Neural cell (in vitro differentiated cells): ENCODE results near the gene SERPINB10. TPM values are rescaled to one million over a fixed set of nuclear protein-coding genes. Genes with fewer than 3 reads are reported as not detected.

Source experiments
- H2AFZ ChIP-seq: fragments of 200-600, 300-800 bp; sonication (generic), shearing (Covaris generic); 2 replicates; pipeline ENCODE4 v1.6.0; 2014; ENCODE audit warnings: low read depth, mild to moderate bottlenecking, antibody characterized with exemption, low read length, moderate library complexity
- H3F3A ChIP-seq: fragments of 200-600 bp; shearing (Covaris generic); 2 replicates; pipeline ENCODE4 v1.6.1; 2016; ENCODE audit warnings: mild to moderate bottlenecking, moderate library complexity, mixed read lengths, antibody characterized with exemption, low read length; ENCODE audit not compliant: insufficient read depth, poor library complexity, severe bottlenecking
- H3K27ac ChIP-seq: fragments of 200-600, 300-800 bp; sonication (generic), shearing (Covaris generic); 2 replicates; pipeline ENCODE4 v1.5.1; 2014; ENCODE audit warnings: mild to moderate bottlenecking, low read length, moderate library complexity
- H3K27me3 ChIP-seq: fragments of 300-800, 200-600 bp; sonication (generic), shearing (Covaris generic); 2 replicates; pipeline ENCODE4 v1.6.0; 2014; ENCODE audit warnings: mild to moderate bottlenecking, low read depth, low read length, moderate library complexity; ENCODE audit not compliant: insufficient read depth
- H3K36me3 ChIP-seq: fragments of 300-800, 200-600 bp; sonication (generic), shearing (Covaris generic); 2 replicates; pipeline ENCODE4 v1.5.1; 2014; ENCODE audit warnings: mild to moderate bottlenecking, antibody characterized with exemption, low read length, moderate library complexity; ENCODE audit not compliant: insufficient read depth
- H3K4me2 ChIP-seq: fragments of 300-800, 200-600 bp; sonication (generic), shearing (Covaris generic); 2 replicates; pipeline ENCODE4 v1.6.0; 2014; ENCODE audit warnings: mild to moderate bottlenecking, low read length
- H3K4me3 ChIP-seq: fragments of 300-800, 200-600 bp; sonication (generic), shearing (Covaris generic); 2 replicates; pipeline ENCODE4 v1.5.1; 2014; ENCODE audit warnings: mild to moderate bottlenecking, low read length, moderate library complexity
- H3K79me2 ChIP-seq: fragments of 200-600 bp; shearing (Covaris generic); replicated peaks from 2 replicates; pipeline ENCODE4 v1.6.0; 2014; ENCODE audit warnings: mild to moderate bottlenecking, low read length, moderate library complexity; ENCODE audit not compliant: insufficient read depth
- H3K9ac ChIP-seq: fragments of 300-800, 200-600 bp; sonication (generic), shearing (Covaris generic); 2 replicates; pipeline ENCODE4 v1.6.1; 2016; ENCODE audit warnings: mild to moderate bottlenecking, low read length, mixed read lengths
- H3K9me2 ChIP-seq: fragments of 200-600 bp; shearing (Covaris generic); 2 replicates; pipeline ENCODE4 v1.6.1; 2016; ENCODE audit warnings: mild to moderate bottlenecking, low read length, mixed read lengths; ENCODE audit not compliant: insufficient read depth
- H3K9me3 ChIP-seq: fragments of 200-600, 300-800 bp; sonication (generic), shearing (Covaris generic); 2 replicates; pipeline ENCODE4 v1.6.1; 2016; ENCODE audit warnings: mild to moderate bottlenecking, mixed run types, low read length, moderate library complexity, mixed read lengths
- H4K20me1 ChIP-seq: fragments of 200-600 bp; shearing (Covaris generic); 2 replicates; pipeline ENCODE4 v1.6.1; 2016; ENCODE audit warnings: mild to moderate bottlenecking, mixed run types; ENCODE audit not compliant: insufficient read depth
- EP300 ChIP-seq: fragments of 450-650 bp; conservative IDR thresholded peaks from 2 replicates; pipeline ENCODE4 v1.6.1; 2014; ENCODE audit warnings: antibody characterized with exemption, mild to moderate bottlenecking, moderate library complexity; ENCODE audit not compliant: poor library complexity, severe bottlenecking
- EZH2 ChIP-seq: fragments of 200-600, 300-800 bp; shearing (Covaris generic), sonication (generic); IDR thresholded peaks from 2 replicates; pipeline ENCODE4 v1.6.1; 2014; ENCODE audit warnings: antibody characterized with exemption, low read length, borderline replicate concordance, mild to moderate bottlenecking; ENCODE audit not compliant: insufficient read depth, poor library complexity, severe bottlenecking
- MXI1 ChIP-seq: fragments of 450-650 bp; conservative IDR thresholded peaks from 2 replicates; pipeline ENCODE4 v1.6.1; 2014; ENCODE audit warnings: antibody characterized with exemption, mild to moderate bottlenecking; ENCODE audit not compliant: poor library complexity, severe bottlenecking
- POLR2AphosphoS5 ChIP-seq: IDR thresholded peaks from 2 replicates; pipeline ENCODE4 v1.6.1; 2012
- RAD21 ChIP-seq: fragments of 450-650 bp; conservative IDR thresholded peaks from 2 replicates; pipeline ENCODE4 v1.6.1; 2014; ENCODE audit warnings: antibody characterized with exemption, mild to moderate bottlenecking, moderate library complexity
- SMC3 ChIP-seq: fragments of 450-650 bp; conservative IDR thresholded peaks from 2 replicates; pipeline ENCODE4 v1.6.1; 2014; ENCODE audit warnings: antibody characterized with exemption, mild to moderate bottlenecking, moderate library complexity; ENCODE audit not compliant: poor library complexity
- TAF1 ChIP-seq: IDR thresholded peaks from 2 replicates; pipeline ENCODE4 v1.6.1; 2012; ENCODE audit warnings: low read depth
- polyA plus RNA-seq: library from polyadenylated mRNA; depleted of rRNA; stranded (reverse); fragments of >200 nt; gene quantifications from 2 replicates; pipeline ENCODE4 v1.2.3, GENCODE V29; 2014
- TF ChIP-seq, protein P1 (sequence below): fragments of 450-650 bp; IDR thresholded peaks from 2 replicates; pipeline ENCODE4 v1.5.1; 2014; ENCODE audit warnings: antibody characterized with exemption, mild to moderate bottlenecking, moderate library complexity; ENCODE audit not compliant: poor library complexity, severe bottlenecking
- TF ChIP-seq, protein P2 (sequence below): IDR thresholded peaks from 2 replicates; pipeline ENCODE4 v1.6.1; 2012; ENCODE audit warnings: borderline replicate concordance

SERPINB10 gene
- polyA plus RNA-seq, 1 donor from 2014 or later = not detected

GRCh38 chr18:63871836-63872235, 35.9 kb upstream of the SERPINB10 start:
- H2AFZ ChIP-seq = no peak overlapping the region
- no peaks in the 10 kb centered on the region for H3K36me3 ChIP-seq
- no peaks in the 10 kb centered on the region for H3K9me3 ChIP-seq
- TF ChIP-seq POLR2AphosphoS5 (no peak), TAF1 (no peak), EZH2 (no peak), SMC3 (no peak)
- TF ChIP-seq, protein P1, sequence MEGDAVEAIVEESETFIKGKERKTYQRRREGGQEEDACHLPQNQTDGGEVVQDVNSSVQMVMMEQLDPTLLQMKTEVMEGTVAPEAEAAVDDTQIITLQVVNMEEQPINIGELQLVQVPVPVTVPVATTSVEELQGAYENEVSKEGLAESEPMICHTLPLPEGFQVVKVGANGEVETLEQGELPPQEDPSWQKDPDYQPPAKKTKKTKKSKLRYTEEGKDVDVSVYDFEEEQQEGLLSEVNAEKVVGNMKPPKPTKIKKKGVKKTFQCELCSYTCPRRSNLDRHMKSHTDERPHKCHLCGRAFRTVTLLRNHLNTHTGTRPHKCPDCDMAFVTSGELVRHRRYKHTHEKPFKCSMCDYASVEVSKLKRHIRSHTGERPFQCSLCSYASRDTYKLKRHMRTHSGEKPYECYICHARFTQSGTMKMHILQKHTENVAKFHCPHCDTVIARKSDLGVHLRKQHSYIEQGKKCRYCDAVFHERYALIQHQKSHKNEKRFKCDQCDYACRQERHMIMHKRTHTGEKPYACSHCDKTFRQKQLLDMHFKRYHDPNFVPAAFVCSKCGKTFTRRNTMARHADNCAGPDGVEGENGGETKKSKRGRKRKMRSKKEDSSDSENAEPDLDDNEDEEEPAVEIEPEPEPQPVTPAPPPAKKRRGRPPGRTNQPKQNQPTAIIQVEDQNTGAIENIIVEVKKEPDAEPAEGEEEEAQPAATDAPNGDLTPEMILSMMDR = no peak
- TF ChIP-seq, protein P2, sequence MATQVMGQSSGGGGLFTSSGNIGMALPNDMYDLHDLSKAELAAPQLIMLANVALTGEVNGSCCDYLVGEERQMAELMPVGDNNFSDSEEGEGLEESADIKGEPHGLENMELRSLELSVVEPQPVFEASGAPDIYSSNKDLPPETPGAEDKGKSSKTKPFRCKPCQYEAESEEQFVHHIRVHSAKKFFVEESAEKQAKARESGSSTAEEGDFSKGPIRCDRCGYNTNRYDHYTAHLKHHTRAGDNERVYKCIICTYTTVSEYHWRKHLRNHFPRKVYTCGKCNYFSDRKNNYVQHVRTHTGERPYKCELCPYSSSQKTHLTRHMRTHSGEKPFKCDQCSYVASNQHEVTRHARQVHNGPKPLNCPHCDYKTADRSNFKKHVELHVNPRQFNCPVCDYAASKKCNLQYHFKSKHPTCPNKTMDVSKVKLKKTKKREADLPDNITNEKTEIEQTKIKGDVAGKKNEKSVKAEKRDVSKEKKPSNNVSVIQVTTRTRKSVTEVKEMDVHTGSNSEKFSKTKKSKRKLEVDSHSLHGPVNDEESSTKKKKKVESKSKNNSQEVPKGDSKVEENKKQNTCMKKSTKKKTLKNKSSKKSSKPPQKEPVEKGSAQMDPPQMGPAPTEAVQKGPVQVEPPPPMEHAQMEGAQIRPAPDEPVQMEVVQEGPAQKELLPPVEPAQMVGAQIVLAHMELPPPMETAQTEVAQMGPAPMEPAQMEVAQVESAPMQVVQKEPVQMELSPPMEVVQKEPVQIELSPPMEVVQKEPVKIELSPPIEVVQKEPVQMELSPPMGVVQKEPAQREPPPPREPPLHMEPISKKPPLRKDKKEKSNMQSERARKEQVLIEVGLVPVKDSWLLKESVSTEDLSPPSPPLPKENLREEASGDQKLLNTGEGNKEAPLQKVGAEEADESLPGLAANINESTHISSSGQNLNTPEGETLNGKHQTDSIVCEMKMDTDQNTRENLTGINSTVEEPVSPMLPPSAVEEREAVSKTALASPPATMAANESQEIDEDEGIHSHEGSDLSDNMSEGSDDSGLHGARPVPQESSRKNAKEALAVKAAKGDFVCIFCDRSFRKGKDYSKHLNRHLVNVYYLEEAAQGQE = no peak
- H3F3A ChIP-seq = no peaks in the 10 kb centered on the region
- no peaks in the 10 kb centered on the region for H4K20me1 ChIP-seq
- H3K4me3 ChIP-seq = no peak overlapping the region
- H3K27me3 ChIP-seq = no peaks in the 10 kb centered on the region
- H3K79me2 ChIP-seq = no peaks in the 10 kb centered on the region
- H3K9ac ChIP-seq = no peak overlapping the region
- no peak overlapping the region for H3K27ac ChIP-seq
- H3K9me2 ChIP-seq = no peaks in the 10 kb centered on the region
- no peak overlapping the region for H3K4me2 ChIP-seq

GRCh38 chr18:63872586-63872985, 35.2 kb upstream of the SERPINB10 start:
- Histone ChIP-seq H3K4me2 (no peak overlapping the region), H3K9me2 (no peaks in the 10 kb centered on the region), H4K20me1 (no peaks in the 10 kb centered on the region), H3K4me3 (no peak overlapping the region), H3K79me2 (no peaks in the 10 kb centered on the region), H3K27me3 (no peaks in the 10 kb centered on the region), H3K9me3 (no peaks in the 10 kb centered on the region), H3K27ac (no peak overlapping the region), H3F3A (no peaks in the 10 kb centered on the region), H2AFZ (no peak overlapping the region), H3K36me3 (no peaks in the 10 kb centered on the region), H3K9ac (no peak overlapping the region)
- TF ChIP-seq, protein P1 = no peak
- TF ChIP-seq TAF1 (no peak), EP300 (no peak), POLR2AphosphoS5 (no peak), MXI1 (no peak), RAD21 (no peak), EZH2 (no peak), SMC3 (no peak)
- TF ChIP-seq, protein P2 = no peak
